Lower leg skin (tissue), 4 donors: ENCODE data around the gene MSRB3. TPM values are rescaled to one million over a fixed set of nuclear protein-coding genes. Genes with fewer than 3 reads are reported as not detected.
"Not testable (repeated sequence)": the region's sequence is repeated elsewhere in the genome, so short reads cannot be mapped to it uniquely, and the experiment has no call there.

Experiments used
- DNase-seq, 2 donors: peaks; one replicate each; pipeline ENCODE4 v3.0.0-alpha.2; 2019; ENCODE audit warnings: low spot score in 2 of 2
- H3K4me3 ChIP-seq: fragments of 200-600 bp; sonication (generic); 2 replicates; pipeline ENCODE4 v1.5.1; 2017; ENCODE audit warnings: mild to moderate bottlenecking, low read depth; ENCODE audit not compliant: poor library complexity, severe bottlenecking
- POLR2A ChIP-seq, 2 donors: fragments of 450-650 bp; IDR thresholded peaks; one replicate each; pipeline ENCODE4 v1.6.1; 2016 to 2017; ENCODE audit warnings: antibody characterized with exemption in 2 of 2, mild to moderate bottlenecking in 1 of 2, moderate library complexity in 1 of 2
- WGBS, 2 donors: methylation state at CpG; one replicate each; pipeline ENCODE4 v1.1.5; 2018; 5-methylcytosine and 5-hydroxymethylcytosine counted together
- intact Hi-C: fragments of 100-400 bp; cut with DNase I; formaldehyde crosslinking; loops from one replicate; pipeline ENCODE4 v1.15.0; 2023; ENCODE audit warnings: low total_unique reads
- total RNA-seq, 4 donors: library from RNA; depleted of rRNA; stranded (reverse); fragments of >200 nt; gene quantifications; one replicate each; pipeline ENCODE4 v1.1.0, GENCODE V29; 2016
- TF ChIP-seq, protein P1 (sequence below), 3 donors: fragments of 450-650 bp; IDR thresholded peaks; one replicate each; pipeline ENCODE4 v1.5.1; 2016; ENCODE audit warnings: antibody characterized with exemption in 3 of 3, mild to moderate bottlenecking in 3 of 3, moderate library complexity in 2 of 3

The MSRB3 gene
- total RNA-seq, 4 donors from 2014 or later: 6.1 to 16.6 (median 7.9) TPM

DNA sequence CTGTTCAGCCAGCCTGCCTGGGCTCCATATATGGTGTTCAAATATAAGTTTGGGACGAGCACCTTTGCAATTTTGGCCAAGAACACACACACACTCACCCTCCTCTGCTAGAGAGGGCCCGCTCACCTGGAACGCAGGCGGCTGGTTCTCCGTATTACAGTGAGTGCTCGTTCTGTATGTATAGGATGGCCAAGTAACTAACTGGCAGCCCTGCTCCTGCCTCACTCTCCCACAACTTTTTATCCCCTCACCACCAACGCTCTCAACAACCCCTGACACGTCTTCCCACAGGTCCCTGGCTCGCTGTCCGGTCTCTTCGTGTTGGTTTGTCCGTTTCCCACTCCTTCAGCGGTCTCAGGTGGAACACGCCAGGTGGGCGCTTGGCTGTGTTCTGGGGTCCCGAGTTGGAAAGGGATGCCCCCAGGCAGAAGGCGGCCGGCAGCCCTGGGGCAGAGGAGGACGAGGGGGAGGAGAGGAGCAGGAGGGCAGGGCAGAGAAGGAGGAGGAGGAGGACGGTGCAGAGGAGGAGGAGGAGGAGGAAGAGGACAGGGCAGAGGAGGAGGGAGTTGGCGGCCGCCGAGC, 398 bp upstream of the MSRB3 start:
- 29 to 30% methylated on average over 23 of the region's 23 CpGs for WGBS, 2 donors
- peak overlapping the region; percentile 69 for H3K4me3 ChIP-seq
- peak in 1 of 2 donors; percentile 84 for DNase-seq
- intact Hi-C loops: no loop called here
- TF ChIP-seq, protein P1, sequence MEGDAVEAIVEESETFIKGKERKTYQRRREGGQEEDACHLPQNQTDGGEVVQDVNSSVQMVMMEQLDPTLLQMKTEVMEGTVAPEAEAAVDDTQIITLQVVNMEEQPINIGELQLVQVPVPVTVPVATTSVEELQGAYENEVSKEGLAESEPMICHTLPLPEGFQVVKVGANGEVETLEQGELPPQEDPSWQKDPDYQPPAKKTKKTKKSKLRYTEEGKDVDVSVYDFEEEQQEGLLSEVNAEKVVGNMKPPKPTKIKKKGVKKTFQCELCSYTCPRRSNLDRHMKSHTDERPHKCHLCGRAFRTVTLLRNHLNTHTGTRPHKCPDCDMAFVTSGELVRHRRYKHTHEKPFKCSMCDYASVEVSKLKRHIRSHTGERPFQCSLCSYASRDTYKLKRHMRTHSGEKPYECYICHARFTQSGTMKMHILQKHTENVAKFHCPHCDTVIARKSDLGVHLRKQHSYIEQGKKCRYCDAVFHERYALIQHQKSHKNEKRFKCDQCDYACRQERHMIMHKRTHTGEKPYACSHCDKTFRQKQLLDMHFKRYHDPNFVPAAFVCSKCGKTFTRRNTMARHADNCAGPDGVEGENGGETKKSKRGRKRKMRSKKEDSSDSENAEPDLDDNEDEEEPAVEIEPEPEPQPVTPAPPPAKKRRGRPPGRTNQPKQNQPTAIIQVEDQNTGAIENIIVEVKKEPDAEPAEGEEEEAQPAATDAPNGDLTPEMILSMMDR (IDR thresholded peaks at IDR 0.05): no peak
- no peak for TF ChIP-seq POLR2A (IDR thresholded peaks at IDR 0.05)

DNA sequence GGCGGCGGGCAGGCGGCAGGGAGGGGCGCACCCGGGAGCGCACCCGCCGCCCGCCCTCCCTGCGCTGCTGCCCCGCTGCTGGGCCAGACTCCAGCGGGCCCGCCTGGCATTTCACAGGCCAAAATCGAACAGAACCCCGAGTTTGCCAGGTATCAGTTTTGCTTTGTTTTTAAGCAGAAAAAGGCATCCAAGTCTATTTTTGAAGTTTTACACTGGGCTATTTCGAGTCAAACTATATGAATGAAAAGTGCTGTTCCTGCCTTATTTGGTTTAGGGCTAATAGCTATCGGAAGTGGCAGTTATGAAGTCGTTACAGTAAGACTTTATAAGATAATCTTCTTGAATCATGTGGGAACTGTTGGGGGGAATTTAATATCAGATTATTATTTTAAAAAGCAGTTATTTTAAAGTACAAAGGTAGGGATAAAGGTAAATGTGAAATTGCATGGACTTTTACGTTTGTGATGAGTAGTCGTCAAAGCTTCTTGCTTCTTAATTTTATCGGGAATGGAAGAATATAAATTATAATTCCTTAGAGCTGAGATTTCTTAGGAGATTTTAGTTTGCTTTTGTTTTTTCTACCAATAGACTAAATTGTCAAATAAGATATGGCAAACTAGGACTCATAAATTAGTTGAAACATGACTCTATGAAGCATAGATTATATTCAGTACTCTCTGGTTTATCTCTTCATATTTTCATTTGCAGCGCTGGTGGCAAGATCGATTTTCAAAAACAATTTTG, 1.1 kb downstream of the MSRB3 start:
- TF ChIP-seq, protein P1 (IDR thresholded peaks at IDR 0.05): no peak
- no peak for TF ChIP-seq POLR2A (IDR thresholded peaks at IDR 0.05)
- intact Hi-C loops: no loop called here
- whole genome bisulfite sequencing, 2 donors: 13 to 30% methylated on average over 11 to 22 of the region's 23 CpGs
- no peak for DNase-seq
- peak overlapping the region; percentile 69 for H3K4me3 ChIP-seq

DNA sequence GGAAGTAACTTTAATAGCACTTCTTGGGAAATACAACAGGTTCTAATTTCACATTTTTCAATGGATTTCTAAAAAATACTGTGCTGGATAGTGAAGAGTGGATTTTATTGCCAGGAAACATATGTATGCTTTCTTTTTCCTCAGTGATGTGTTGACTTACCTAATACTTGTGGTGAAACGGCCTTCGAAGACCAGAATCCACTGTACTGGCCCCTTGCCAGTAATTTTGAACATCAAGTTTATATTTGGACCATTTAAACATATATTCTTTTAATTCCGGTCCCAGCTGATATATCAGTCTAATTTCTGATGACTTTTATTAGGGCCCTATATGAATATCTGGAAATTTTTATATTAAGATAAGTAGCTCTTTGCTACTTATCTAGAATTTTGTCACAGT, 1.8 kb downstream of the MSRB3 start:
- no peak for DNase-seq
- H3K4me3 ChIP-seq: no peak overlapping the region
- TF ChIP-seq POLR2A (IDR thresholded peaks at IDR 0.05): no peak
- TF ChIP-seq, protein P1 (IDR thresholded peaks at IDR 0.05): no peak
- intact Hi-C loops: no loop called here
- 59 to 72% methylated on average over 3 of the region's 3 CpGs for WGBS, 2 donors

DNA sequence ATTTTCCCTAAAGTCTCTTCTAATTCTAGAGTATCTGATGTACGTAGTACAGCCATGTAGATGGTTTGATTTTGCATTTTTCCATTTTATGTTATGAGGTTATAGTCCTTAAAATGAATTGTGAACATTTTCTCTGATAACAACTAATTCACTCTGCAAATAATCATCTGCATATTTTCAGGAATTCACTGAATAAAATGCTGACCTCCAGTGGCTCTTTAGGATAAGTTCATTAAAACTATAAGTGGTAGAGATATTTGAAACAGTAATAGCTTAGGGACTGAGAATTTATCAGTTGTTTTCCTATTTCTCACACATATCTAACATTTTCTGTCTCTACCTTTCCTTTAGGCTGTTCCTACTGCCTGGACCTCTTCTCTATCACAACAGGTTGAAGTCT, 4.4 kb downstream of the MSRB3 start:
- WGBS, 2 donors: 76 to 91% methylated on average over 1 of the region's 1 CpG
- no peak for TF ChIP-seq POLR2A (IDR thresholded peaks at IDR 0.05)
- TF ChIP-seq, protein P1 (IDR thresholded peaks at IDR 0.05): no peak
- intact Hi-C loops: no loop called here

DNA sequence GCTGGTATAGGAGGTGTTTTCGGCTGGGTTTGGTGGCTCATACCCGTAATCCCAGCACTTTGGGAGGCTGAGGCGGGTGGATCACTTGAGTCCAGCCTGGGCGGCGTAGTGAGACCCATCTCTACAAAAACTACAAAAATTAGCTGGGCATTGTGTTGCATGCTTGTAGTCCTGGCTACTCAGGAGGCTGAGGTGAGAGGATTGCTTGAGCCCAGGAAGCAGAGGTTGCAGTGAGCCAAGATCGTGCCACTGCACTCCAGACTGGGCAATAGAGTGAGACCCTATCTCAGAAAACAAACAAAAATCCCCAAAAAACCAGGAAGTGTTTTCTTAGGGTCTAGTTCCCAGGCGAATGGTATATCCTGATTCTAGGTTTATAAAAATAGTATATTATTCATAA, 7.0 kb downstream of the MSRB3 start:
- not testable (repeated sequence) for DNase-seq

More for the DNA sequence above, 4.4 kb downstream of the MSRB3 start:
- DNase-seq: no peak
- no peak overlapping the region for H3K4me3 ChIP-seq

DNA sequence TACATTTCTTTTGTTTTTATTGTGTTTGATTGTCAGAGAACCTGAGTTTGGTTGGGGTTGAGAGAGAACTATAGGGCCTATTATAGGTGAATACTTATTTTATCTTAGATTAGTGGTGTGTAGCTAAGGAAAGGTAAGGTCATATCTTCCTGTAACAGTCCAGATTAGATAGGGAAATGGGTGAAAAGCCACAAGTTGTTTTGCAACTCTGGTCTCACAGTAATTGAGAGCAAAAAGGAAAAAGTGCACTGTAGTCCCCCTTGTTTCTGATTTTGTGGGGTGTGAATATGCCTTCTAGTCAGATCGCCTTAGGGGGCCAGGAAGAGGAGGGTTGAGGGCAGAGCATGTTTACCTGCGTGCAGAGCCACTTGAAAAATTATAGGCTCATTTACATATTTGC, 8.9 kb downstream of the MSRB3 start:
- H3K4me3 ChIP-seq: no peak overlapping the region
- TF ChIP-seq POLR2A (IDR thresholded peaks at IDR 0.05): no peak
- TF ChIP-seq, protein P1 (IDR thresholded peaks at IDR 0.05): no peak
- intact Hi-C loops: no loop called here
- WGBS, 2 donors: 78 to 79% methylated on average over 2 of the region's 2 CpGs
- DNase-seq: no peak

More for the DNA sequence above, 7.0 kb downstream of the MSRB3 start:
- intact Hi-C loops, H3K4me3 ChIP-seq: not testable (repeated sequence)
- 92 to 93% methylated on average over 7 of the region's 7 CpGs for WGBS, 2 donors
